NB4 (cell line): ENCODE measurements around the gene MCRS1.
A peak's percentile ranks its signal among the peaks of the same experiment; 100 is the strongest.
"Not testable (repeated sequence)": the region's sequence is repeated elsewhere in the genome, so short reads cannot be mapped to it uniquely, and the experiment has no call there.

ENCODE experiments used
- DNase-seq: peaks from one replicate; pipeline ENCODE4 v3.0.0; 2010; ENCODE audit warnings: low read depth
- H3K4me3 ChIP-seq: one replicate; pipeline ENCODE4 v1.5.1; 2011; ENCODE audit warnings: mild to moderate bottlenecking, low read depth, low read length, moderate library complexity
- MAX ChIP-seq: IDR thresholded peaks from 2 replicates; pipeline ENCODE4 v1.6.1; 2011; ENCODE audit warnings: low read depth, low read length
- MYC ChIP-seq: IDR thresholded peaks from 2 replicates; pipeline ENCODE4 v1.6.1; 2011; ENCODE audit warnings: low read depth, low read length
- POLR2A ChIP-seq: IDR thresholded peaks from 2 replicates; pipeline ENCODE4 v1.6.1; 2011; ENCODE audit warnings: mild to moderate bottlenecking; ENCODE audit not compliant: insufficient read length; ENCODE audit errors: extremely low read depth
- TF ChIP-seq, protein P1 (sequence below): IDR thresholded peaks from one replicate; pipeline ENCODE4 v1.5.1; 2012; ENCODE audit warnings: low read depth, low read length

MCRS1 gene

GRCh38 chr12:49519574-49519936 lies 48.4 kb downstream of the MCRS1 start:
- TF ChIP-seq, protein P1, sequence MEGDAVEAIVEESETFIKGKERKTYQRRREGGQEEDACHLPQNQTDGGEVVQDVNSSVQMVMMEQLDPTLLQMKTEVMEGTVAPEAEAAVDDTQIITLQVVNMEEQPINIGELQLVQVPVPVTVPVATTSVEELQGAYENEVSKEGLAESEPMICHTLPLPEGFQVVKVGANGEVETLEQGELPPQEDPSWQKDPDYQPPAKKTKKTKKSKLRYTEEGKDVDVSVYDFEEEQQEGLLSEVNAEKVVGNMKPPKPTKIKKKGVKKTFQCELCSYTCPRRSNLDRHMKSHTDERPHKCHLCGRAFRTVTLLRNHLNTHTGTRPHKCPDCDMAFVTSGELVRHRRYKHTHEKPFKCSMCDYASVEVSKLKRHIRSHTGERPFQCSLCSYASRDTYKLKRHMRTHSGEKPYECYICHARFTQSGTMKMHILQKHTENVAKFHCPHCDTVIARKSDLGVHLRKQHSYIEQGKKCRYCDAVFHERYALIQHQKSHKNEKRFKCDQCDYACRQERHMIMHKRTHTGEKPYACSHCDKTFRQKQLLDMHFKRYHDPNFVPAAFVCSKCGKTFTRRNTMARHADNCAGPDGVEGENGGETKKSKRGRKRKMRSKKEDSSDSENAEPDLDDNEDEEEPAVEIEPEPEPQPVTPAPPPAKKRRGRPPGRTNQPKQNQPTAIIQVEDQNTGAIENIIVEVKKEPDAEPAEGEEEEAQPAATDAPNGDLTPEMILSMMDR, result no peak
- TF ChIP-seq MYC, result no peak
- no peak for TF ChIP-seq POLR2A
- no peak for TF ChIP-seq MAX
- no peak for DNase-seq
- no peak overlapping the region for H3K4me3 ChIP-seq

- no peak for DNase-seq
- TF ChIP-seq POLR2A, result no peak
- TF ChIP-seq MYC, result no peak
- TF ChIP-seq, protein P1, result no peak
- no peak for TF ChIP-seq MAX
- no peak overlapping the region for H3K4me3 ChIP-seq
Observed at GRCh38 chr12:49518914-49519573, 48.9 kb downstream of the MCRS1 start.

DNA sequence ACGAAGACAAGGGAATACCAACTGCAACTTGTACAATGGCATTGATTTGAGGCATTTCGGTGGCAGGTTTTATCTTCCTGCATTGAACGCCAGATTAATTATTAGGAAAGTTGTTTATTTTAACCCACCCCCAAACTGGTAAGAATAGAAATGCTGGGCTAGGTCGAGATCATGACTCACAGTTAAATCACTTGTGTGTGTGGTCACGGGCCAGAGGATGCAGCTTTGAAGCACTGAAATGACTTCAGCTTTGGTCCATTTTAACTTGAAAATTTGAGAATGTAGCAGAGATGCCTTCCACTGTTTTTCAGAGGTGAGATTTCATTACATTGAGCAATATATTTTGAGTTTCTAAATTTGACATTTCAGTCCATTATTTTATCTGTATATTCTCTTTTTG lies 52.7 kb downstream of the MCRS1 start:
- TF ChIP-seq, protein P1, result no peak
- TF ChIP-seq POLR2A (no peak), MYC (no peak), MAX (no peak)
- H3K4me3 ChIP-seq, result no peak overlapping the region
- peak; percentile 20 for DNase-seq

- DNase-seq, result no peak
- H3K4me3 ChIP-seq, result no peak overlapping the region
- TF ChIP-seq POLR2A (no peak), MYC (no peak), MAX (no peak)
- TF ChIP-seq, protein P1, result no peak
Observed at GRCh38 chr12:49512546-49512945, 55.4 kb downstream of the MCRS1 start.

DNA sequence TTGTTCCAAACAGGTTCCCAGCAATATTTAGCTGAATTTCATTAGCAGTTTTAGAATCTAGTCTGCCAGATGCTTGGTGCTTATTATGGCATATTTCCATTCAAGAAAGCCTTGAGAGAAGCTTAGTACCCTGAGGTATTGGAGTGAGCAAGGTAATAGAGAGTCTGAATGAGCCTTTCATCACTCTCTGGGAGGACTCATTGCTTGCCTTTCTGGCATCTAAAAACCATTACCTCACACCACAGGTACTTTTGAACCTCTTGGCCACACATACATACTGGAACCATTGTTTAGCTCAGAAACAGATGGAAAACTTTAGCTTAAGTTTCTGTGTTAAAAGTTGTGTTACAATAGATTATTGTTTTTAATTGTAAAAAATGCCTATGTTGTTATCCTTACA lies 56.5 kb downstream of the MCRS1 start:
- H3K4me3 ChIP-seq, result no peak overlapping the region
- no peak for TF ChIP-seq MYC
- no peak for TF ChIP-seq POLR2A
- no peak for TF ChIP-seq MAX
- TF ChIP-seq, protein P1, result no peak
- DNase-seq, result no peak

GRCh38 chr12:49509681-49510080 lies 58.3 kb downstream of the MCRS1 start:
- not testable (repeated sequence) for DNase-seq, H3K4me3 ChIP-seq
